ENCODE measurements around the gene KCNQ2. TPM values are rescaled to one million over a fixed set of nuclear protein-coding genes. Genes with fewer than 3 reads are reported as not detected.

KCNQ2 gene
- total RNA-seq, 1 donor from 2014 or later = 39.5 TPM

- Mint-ChIP-seq H3K36me3 (no peaks in the 10 kb centered on the region), H3K9me3 (no peaks in the 10 kb centered on the region), H3K4me1 (peaks cover 9% of the 10 kb centered on the region), H3K27me3 (ENCODE audit: insufficient read depth, low read depth) (peaks cover 14% of the 10 kb centered on the region), H3K27ac (no peak overlapping the region), H3K4me3 (no peak overlapping the region)
- H4K20me1 ChIP-seq (ENCODE audit: low read depth) = peaks cover 13% of the 10 kb centered on the region
- no peaks in the 10 kb centered on the region for H3K9me3 ChIP-seq (ENCODE audit: low read depth)
- no peak for DNase-seq (ENCODE audit: low spot score)
- peaks cover 37% of the 10 kb centered on the region for H3K27me3 ChIP-seq
- H3K79me2 ChIP-seq (ENCODE audit: low read depth) = no peaks in the 10 kb centered on the region
- H3K36me3 ChIP-seq = no peaks in the 10 kb centered on the region
- TF ChIP-seq EZH2 (IDR thresholded peaks at IDR 0.05) = no peak
- no peak for TF ChIP-seq CTCF (IDR thresholded peaks at IDR 0.05)
- no peak for TF ChIP-seq EZH2phosphoT487 (IDR thresholded peaks at IDR 0.05)
- no peak overlapping the region for H2AFZ ChIP-seq (replicated peaks)
- peaks cover 5% of the 10 kb centered on the region for H3F3A ChIP-seq (ENCODE audit: low read depth)
- H3K4me3 ChIP-seq = no peak overlapping the region
- no peak overlapping the region for H3K9ac ChIP-seq
- no peak overlapping the region for H3K27ac ChIP-seq
- H3K4me1 ChIP-seq = peaks cover 21% of the 10 kb centered on the region
- no peak overlapping the region for H3K4me2 ChIP-seq
These were observed 115.2 kb downstream of the KCNQ2 start for GRCh38 chr20:63356931-63357879.

- no peaks in the 10 kb centered on the region for H3K36me3 Mint-ChIP-seq
- peaks cover 9% of the 10 kb centered on the region for H3K4me1 Mint-ChIP-seq
- H3K27me3 ChIP-seq = peaks cover 30% of the 10 kb centered on the region
- H3F3A ChIP-seq (ENCODE audit: low read depth) = peaks cover 10% of the 10 kb centered on the region
- no peak overlapping the region for H3K4me3 ChIP-seq
- DNase-seq (ENCODE audit: low spot score) = no peak
- H3K79me2 ChIP-seq (ENCODE audit: low read depth) = no peaks in the 10 kb centered on the region
- no peak overlapping the region for H2AFZ ChIP-seq (replicated peaks)
- H3K36me3 ChIP-seq = no peaks in the 10 kb centered on the region
- no peak overlapping the region for H3K4me3 Mint-ChIP-seq
- no peaks in the 10 kb centered on the region for H3K9me3 ChIP-seq (ENCODE audit: low read depth)
- H3K4me1 ChIP-seq = peaks cover 17% of the 10 kb centered on the region
- peaks cover 13% of the 10 kb centered on the region for H4K20me1 ChIP-seq (ENCODE audit: low read depth)
- no peak overlapping the region for H3K27ac Mint-ChIP-seq
- no peaks in the 10 kb centered on the region for H3K9me3 Mint-ChIP-seq
- no peak overlapping the region for H3K9ac ChIP-seq
- no peak for TF ChIP-seq EZH2phosphoT487 (IDR thresholded peaks at IDR 0.05)
- TF ChIP-seq CTCF (IDR thresholded peaks at IDR 0.05) = no peak
- no peak for TF ChIP-seq EZH2 (IDR thresholded peaks at IDR 0.05)
- H3K27ac ChIP-seq = no peak overlapping the region
- peaks cover 14% of the 10 kb centered on the region for H3K27me3 Mint-ChIP-seq (ENCODE audit: insufficient read depth, low read depth)
- H3K4me2 ChIP-seq = no peak overlapping the region
These were observed 115.9 kb downstream of the KCNQ2 start for GRCh38 chr20:63356511-63356910.

GRCh38 chr20:63355781-63356295, 116.6 kb downstream of the KCNQ2 start:
- H3K9ac ChIP-seq = no peak overlapping the region
- H4K20me1 ChIP-seq (ENCODE audit: low read depth) = peaks cover 10% of the 10 kb centered on the region
- peaks cover 14% of the 10 kb centered on the region for H3K4me1 ChIP-seq
- peaks cover 23% of the 10 kb centered on the region for H3K27me3 ChIP-seq
- H3K36me3 ChIP-seq = no peaks in the 10 kb centered on the region
- H3F3A ChIP-seq (ENCODE audit: low read depth) = peaks cover 15% of the 10 kb centered on the region
- DNase-seq (ENCODE audit: low spot score) = no peak
- H3K9me3 Mint-ChIP-seq = no peaks in the 10 kb centered on the region
- no peak overlapping the region for H3K4me3 ChIP-seq
- H3K36me3 Mint-ChIP-seq = no peaks in the 10 kb centered on the region
- H3K27ac ChIP-seq = no peak overlapping the region
- H3K4me2 ChIP-seq = no peak overlapping the region
- H3K27me3 Mint-ChIP-seq (ENCODE audit: insufficient read depth, low read depth) = peaks cover 18% of the 10 kb centered on the region
- no peaks in the 10 kb centered on the region for H3K79me2 ChIP-seq (ENCODE audit: low read depth)
- peaks cover 9% of the 10 kb centered on the region for H3K4me1 Mint-ChIP-seq
- TF ChIP-seq EZH2phosphoT487 (IDR thresholded peaks at IDR 0.05) (no peak), EZH2 (IDR thresholded peaks at IDR 0.05) (no peak), CTCF (IDR thresholded peaks at IDR 0.05) (no peak)
- no peak overlapping the region for H2AFZ ChIP-seq (replicated peaks)
- H3K27ac Mint-ChIP-seq = no peak overlapping the region
- H3K9me3 ChIP-seq (ENCODE audit: low read depth) = no peaks in the 10 kb centered on the region
- H3K4me3 Mint-ChIP-seq = no peak overlapping the region
